GM12864 (cell line): ENCODE results near the gene CFAP54.

Experiments used
- DNase-seq: peaks from one replicate; pipeline ENCODE4 v3.0.0-alpha.2; 2011; ENCODE audit warnings: low read depth
- H3K4me3 ChIP-seq: 2 replicates; pipeline ENCODE4 v1.5.1; 2011; ENCODE audit warnings: mild to moderate bottlenecking, low read depth, low read length, control low read depth
- TF ChIP-seq, protein P1 (sequence below): IDR thresholded peaks from 2 replicates; pipeline ENCODE4 v1.5.1; 2011; ENCODE audit warnings: low read depth, mild to moderate bottlenecking, moderate library complexity, low read length, control low read depth, inconsistent platforms; ENCODE audit errors: missing control alignments

The CFAP54 gene

DNA sequence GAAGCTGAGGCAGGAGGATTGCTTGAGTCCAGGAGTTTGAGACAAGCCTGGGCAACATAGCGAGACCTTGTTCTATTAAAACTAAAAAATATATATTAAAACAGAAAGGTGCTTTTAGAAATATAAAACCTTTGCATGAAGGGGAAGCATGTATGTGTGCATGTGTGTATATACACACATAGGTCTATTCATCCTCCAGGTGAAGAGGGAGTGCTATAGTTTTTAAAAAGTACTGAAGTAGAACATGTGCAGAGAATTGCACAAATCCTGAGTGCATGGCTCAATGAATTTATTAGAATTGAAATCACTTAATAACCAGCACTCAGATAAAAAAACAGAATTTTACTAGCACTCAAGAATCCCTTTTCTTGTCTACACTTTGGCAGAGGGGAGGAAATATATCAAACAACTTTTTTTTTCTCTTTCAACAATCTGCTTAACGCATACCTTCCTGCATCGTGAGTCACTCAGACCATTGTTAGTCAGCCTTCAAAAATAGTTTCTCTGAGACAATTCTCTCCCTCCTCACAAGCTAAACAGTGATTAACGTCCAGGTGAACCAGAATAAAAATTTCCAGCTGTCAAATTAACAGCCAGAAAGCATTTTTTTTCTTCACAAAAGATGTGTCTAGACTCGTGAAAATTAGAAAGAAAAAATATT is 400.0 kb downstream of the CFAP54 start:
- H3K4me3 ChIP-seq, result no peak overlapping the region

DNA sequence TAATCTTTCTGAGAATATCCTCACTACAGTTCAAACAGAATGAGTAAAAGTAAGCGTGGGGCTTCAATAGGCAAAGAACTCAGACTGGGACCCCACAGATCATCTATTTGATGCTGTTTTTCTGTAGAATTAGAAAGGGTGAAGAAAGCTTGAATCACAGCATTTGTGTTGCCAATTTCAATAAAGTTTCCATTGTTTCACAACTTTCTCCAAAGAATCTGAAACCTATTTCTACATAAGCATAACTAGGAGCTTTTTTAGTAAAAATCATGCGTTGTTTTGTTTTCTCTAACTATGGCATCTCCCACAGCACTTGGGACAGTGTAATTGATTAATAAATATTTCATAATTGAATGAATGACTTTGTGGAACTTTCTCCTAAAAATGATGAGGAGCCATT is 401.0 kb downstream of the CFAP54 start:
- no peak overlapping the region for H3K4me3 ChIP-seq
- DNase-seq, result no peak
- TF ChIP-seq, protein P1, sequence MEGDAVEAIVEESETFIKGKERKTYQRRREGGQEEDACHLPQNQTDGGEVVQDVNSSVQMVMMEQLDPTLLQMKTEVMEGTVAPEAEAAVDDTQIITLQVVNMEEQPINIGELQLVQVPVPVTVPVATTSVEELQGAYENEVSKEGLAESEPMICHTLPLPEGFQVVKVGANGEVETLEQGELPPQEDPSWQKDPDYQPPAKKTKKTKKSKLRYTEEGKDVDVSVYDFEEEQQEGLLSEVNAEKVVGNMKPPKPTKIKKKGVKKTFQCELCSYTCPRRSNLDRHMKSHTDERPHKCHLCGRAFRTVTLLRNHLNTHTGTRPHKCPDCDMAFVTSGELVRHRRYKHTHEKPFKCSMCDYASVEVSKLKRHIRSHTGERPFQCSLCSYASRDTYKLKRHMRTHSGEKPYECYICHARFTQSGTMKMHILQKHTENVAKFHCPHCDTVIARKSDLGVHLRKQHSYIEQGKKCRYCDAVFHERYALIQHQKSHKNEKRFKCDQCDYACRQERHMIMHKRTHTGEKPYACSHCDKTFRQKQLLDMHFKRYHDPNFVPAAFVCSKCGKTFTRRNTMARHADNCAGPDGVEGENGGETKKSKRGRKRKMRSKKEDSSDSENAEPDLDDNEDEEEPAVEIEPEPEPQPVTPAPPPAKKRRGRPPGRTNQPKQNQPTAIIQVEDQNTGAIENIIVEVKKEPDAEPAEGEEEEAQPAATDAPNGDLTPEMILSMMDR, result no peak

More for the DNA sequence above, 400.0 kb downstream of the CFAP54 start:
- no peak for DNase-seq
- TF ChIP-seq, protein P1, result no peak

DNA sequence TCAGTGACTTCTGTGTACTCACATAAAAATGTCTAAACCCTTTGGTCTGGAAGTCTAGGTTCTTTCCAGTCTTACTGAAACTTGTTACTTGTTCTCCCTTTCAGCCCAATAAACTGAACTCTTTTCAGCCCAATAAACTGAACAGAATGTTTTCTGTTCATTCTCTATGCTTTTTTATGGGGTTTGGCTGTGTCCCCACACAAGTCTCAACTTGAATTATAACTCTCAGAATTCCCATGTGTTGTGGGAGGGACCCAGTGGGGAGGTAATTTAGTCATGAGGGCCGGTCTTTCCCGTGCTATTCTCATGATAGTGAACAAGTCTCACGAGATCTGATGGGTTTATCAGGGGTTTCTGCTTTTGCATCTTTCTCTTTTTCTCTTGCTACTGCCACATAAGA is 402.7 kb downstream of the CFAP54 start:
- H3K4me3 ChIP-seq, result no peak overlapping the region
- TF ChIP-seq, protein P1, result no peak
- DNase-seq, result no peak

DNA sequence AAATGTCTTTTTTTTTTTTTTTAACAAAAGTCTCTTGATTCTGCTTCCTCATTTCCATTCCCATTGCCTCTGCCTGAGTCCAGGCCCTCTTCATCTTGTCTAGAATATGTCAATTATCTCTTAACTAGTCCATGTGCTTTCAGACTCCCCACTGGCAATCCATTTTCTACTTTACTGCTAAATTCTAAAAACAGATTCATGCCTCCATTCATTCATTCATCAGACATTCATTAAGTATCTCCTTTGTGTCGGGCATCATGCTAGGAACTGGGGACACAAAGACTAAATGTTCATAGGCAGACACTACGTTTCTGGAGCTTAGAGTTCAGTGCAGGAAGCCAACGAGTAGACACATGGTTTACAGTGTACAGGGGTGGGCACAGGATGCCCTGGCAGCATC is 408.0 kb downstream of the CFAP54 start:
- DNase-seq, result no peak
- TF ChIP-seq, protein P1, result no peak

DNA sequence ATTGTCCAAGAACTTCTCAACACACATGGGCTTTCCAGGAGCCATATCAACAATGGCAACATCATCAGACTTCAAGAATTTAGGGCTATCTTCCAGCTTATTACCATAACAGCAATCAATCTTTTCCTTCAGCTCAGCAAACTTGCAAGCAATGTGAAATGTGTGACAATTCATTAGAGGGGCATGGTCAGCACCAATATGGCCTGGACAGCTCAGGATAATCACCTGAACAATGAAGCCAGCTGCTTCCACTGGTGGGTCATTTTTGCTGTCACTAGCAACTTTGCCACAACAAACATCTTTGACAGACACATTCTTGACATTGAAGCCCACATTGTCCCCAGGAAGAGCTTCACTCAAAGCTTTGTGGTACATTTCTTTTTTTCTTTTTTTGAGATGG is 411.8 kb downstream of the CFAP54 start:
- DNase-seq, result no peak
- TF ChIP-seq, protein P1, result no peak

More for the DNA sequence above, 408.0 kb downstream of the CFAP54 start:
- no peak overlapping the region for H3K4me3 ChIP-seq

DNA sequence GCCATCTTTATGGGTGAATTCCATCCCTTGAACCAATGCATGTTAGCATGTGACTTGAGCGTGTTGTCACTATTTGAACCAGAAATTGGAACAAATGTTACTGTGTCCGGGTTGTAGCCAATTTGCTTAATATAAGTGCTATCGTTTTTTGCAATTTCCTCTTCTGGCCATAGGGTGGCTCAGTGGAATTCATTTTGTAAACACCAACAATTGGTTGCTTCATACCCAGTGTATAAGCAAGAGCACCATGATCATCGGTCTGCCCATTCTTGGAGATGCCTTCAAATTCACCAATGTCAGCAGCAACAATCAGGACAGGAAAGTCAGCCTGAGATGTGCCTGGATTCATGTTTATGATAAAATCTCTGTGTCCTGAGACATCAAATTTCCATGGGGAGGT is 412.7 kb downstream of the CFAP54 start:
- H3K4me3 ChIP-seq, result no peak overlapping the region
- TF ChIP-seq, protein P1, result peak; percentile 36
- no peak for DNase-seq

More for the DNA sequence above, 411.8 kb downstream of the CFAP54 start:
- no peak overlapping the region for H3K4me3 ChIP-seq

DNA sequence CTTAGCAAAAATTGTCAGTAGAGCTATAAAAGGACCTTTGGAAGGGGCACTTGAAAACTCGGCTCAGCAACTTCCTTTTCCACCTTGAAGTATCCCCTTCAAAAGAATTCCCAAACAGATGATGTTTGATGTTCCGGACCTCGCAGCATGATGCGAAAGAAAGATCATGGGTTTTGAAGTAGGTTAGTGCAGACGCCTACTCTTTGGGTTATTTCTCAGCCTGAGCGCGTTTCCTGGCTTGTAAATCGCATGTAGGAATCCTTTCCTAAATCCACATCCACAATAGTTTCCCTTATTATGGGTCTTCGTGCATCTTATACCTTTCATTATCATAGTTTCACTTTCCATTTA is 417.1 kb downstream of the CFAP54 start:
- TF ChIP-seq, protein P1, result no peak

More for the DNA sequence above, 417.1 kb downstream of the CFAP54 start:
- no peak for DNase-seq
- peak overlapping the region; percentile 83 for H3K4me3 ChIP-seq
